Activated CD4-positive, alpha-beta T cell treated with anti-CD3 and anti-CD28 coated beads, Interleukin-2, amount 10 ng/mL, durations not matched to agents 24 days and 14 days (primary cell): ENCODE measurements around the gene SPTY2D1. TPM values are rescaled to one million over a fixed set of nuclear protein-coding genes. Genes with fewer than 3 reads are reported as not detected.
"Not testable (repeated sequence)": the region's sequence is repeated elsewhere in the genome, so short reads cannot be mapped to it uniquely, and the experiment has no call there.

Experiments
- DNase-seq: peaks from one replicate; pipeline ENCODE4 v3.0.0; 2022
- H3K27ac Mint-ChIP-seq: one replicate; pipeline ENCODE4 v1.8.0; 2022; ENCODE audit warnings: mild to moderate bottlenecking, mixed read lengths
- H3K27me3 Mint-ChIP-seq: one replicate; pipeline ENCODE4 v1.8.0; 2022; ENCODE audit warnings: mixed read lengths
- H3K36me3 Mint-ChIP-seq: one replicate; pipeline ENCODE4 v1.8.0; 2022; ENCODE audit warnings: low read depth, mild to moderate bottlenecking, mixed read lengths
- H3K4me1 Mint-ChIP-seq: one replicate; pipeline ENCODE4 v1.8.0; 2021; ENCODE audit warnings: mixed read lengths
- H3K4me3 Mint-ChIP-seq: one replicate; pipeline ENCODE4 v1.8.0; 2022; ENCODE audit warnings: mild to moderate bottlenecking, moderate library complexity, mixed read lengths
- H3K9me3 Mint-ChIP-seq: one replicate; pipeline ENCODE4 v1.8.0; 2021; ENCODE audit warnings: mixed read lengths
- intact Hi-C: fragments of 100-400 bp; cut with micrococcal nuclease; formaldehyde crosslinking; loops from one replicate; pipeline ENCODE4 v1.15.1; 2023
- total RNA-seq: library from RNA; stranded (reverse); gene quantifications from 2 replicates; pipeline ENCODE4 v1.2.3, GENCODE V29; 2022

Gene SPTY2D1
- total RNA-seq, 1 donor from 2014 or later, result 22.8 TPM

- no peak overlapping the region for H3K27ac Mint-ChIP-seq
- no peaks in the 10 kb centered on the region for H3K36me3 Mint-ChIP-seq
- intact Hi-C loops, result loop anchor here (2.0 kb wide), 1 partner anchor 16 kb away; the partner anchor contains the start of gene SPTY2D1
- no peak overlapping the region for H3K4me3 Mint-ChIP-seq
- no peak for DNase-seq
- H3K4me1 Mint-ChIP-seq, result peaks cover 8% of the 10 kb centered on the region
- H3K9me3 Mint-ChIP-seq, result no peaks in the 10 kb centered on the region
- no peaks in the 10 kb centered on the region for H3K27me3 Mint-ChIP-seq
Measured at GRCh38 chr11:18650353-18650752, 16.2 kb upstream of the SPTY2D1 start.

- peaks cover 22% of the 10 kb centered on the region for H3K27me3 Mint-ChIP-seq
- H3K27ac Mint-ChIP-seq, intact Hi-C loops, H3K9me3 Mint-ChIP-seq, H3K4me3 Mint-ChIP-seq, H3K4me1 Mint-ChIP-seq, DNase-seq, H3K36me3 Mint-ChIP-seq: not testable (repeated sequence)
Measured at GRCh38 chr11:18643034-18643433, 8.9 kb upstream of the SPTY2D1 start.

GRCh38 chr11:18641677-18642076 lies 7.5 kb upstream of the SPTY2D1 start:
- intact Hi-C loops, result no loop called here
- Mint-ChIP-seq H3K27ac (no peak overlapping the region), H3K4me3 (no peak overlapping the region), H3K4me1 (no peaks in the 10 kb centered on the region), H3K27me3 (peaks cover 22% of the 10 kb centered on the region), H3K36me3 (no peaks in the 10 kb centered on the region), H3K9me3 (no peaks in the 10 kb centered on the region)
- no peak for DNase-seq

GRCh38 chr11:18633256-18634139 lies 644 bp downstream of the SPTY2D1 start:
- no peaks in the 10 kb centered on the region for H3K27me3 Mint-ChIP-seq
- peak; percentile 63 for DNase-seq
- no peaks in the 10 kb centered on the region for H3K9me3 Mint-ChIP-seq
- peak overlapping the region; percentile 98 for H3K27ac Mint-ChIP-seq
- intact Hi-C loops, result loop anchor here (1.0 to 10.0 kb wide), 10 partner anchors 17 to 389 kb away; partner anchors contain the start of genes GTF2H1, HPS5, LDHA and SAA2
- H3K36me3 Mint-ChIP-seq, result peaks cover 6% of the 10 kb centered on the region
- peaks cover 25% of the 10 kb centered on the region for H3K4me1 Mint-ChIP-seq
- peak overlapping the region; percentile 93 for H3K4me3 Mint-ChIP-seq

- no peak for DNase-seq
- intact Hi-C loops, result loop anchor here (10.0 kb wide), 1 partner anchor 388 kb away; the partner anchor contains the start of gene SAA2
- Mint-ChIP-seq H3K4me1 (peaks cover 28% of the 10 kb centered on the region), H3K27ac (peak overlapping the region; percentile 98), H3K27me3 (no peaks in the 10 kb centered on the region), H3K4me3 (peak overlapping the region; percentile 93), H3K9me3 (no peaks in the 10 kb centered on the region), H3K36me3 (peaks cover 7% of the 10 kb centered on the region)
Measured at GRCh38 chr11:18632841-18633240, 1.3 kb downstream of the SPTY2D1 start.

- Mint-ChIP-seq H3K4me1 (peaks cover 26% of the 10 kb centered on the region), H3K9me3 (no peaks in the 10 kb centered on the region), H3K4me3 (no peak overlapping the region), H3K27me3 (no peaks in the 10 kb centered on the region), H3K36me3 (peaks cover 20% of the 10 kb centered on the region), H3K27ac (no peak overlapping the region)
- intact Hi-C loops, result no loop called here
- no peak for DNase-seq
Measured at GRCh38 chr11:18624161-18624560, 10.0 kb downstream of the SPTY2D1 start.

GRCh38 chr11:18623707-18624106 lies 10.4 kb downstream of the SPTY2D1 start:
- no peak overlapping the region for H3K4me3 Mint-ChIP-seq
- DNase-seq, result no peak
- H3K36me3 Mint-ChIP-seq, result peaks cover 20% of the 10 kb centered on the region
- intact Hi-C loops, result no loop called here
- no peaks in the 10 kb centered on the region for H3K9me3 Mint-ChIP-seq
- no peaks in the 10 kb centered on the region for H3K27me3 Mint-ChIP-seq
- H3K27ac Mint-ChIP-seq, result no peak overlapping the region
- peaks cover 31% of the 10 kb centered on the region for H3K4me1 Mint-ChIP-seq

- Mint-ChIP-seq H3K27me3 (no peaks in the 10 kb centered on the region), H3K27ac (peak overlapping the region; percentile 67), H3K9me3 (peaks cover 6% of the 10 kb centered on the region), H3K4me1 (peaks cover 55% of the 10 kb centered on the region), H3K36me3 (peaks cover 33% of the 10 kb centered on the region), H3K4me3 (peak overlapping the region; percentile 80)
- DNase-seq, result no peak
- intact Hi-C loops, result loop anchor here (2.0 to 5.0 kb wide), 4 partner anchors 40 to 511 kb away; partner anchors contain the start of genes GTF2H1, HPS5 and SAAL1
Measured at GRCh38 chr11:18618342-18619025, 15.7 kb downstream of the SPTY2D1 start.

GRCh38 chr11:18617688-18618341 lies 16.3 kb downstream of the SPTY2D1 start:
- DNase-seq, result peak; percentile 89
- Mint-ChIP-seq H3K4me1 (peaks cover 55% of the 10 kb centered on the region), H3K4me3 (peak overlapping the region; percentile 80), H3K9me3 (peaks cover 6% of the 10 kb centered on the region), H3K27me3 (no peaks in the 10 kb centered on the region), H3K27ac (peak overlapping the region; percentile 67), H3K36me3 (peaks cover 39% of the 10 kb centered on the region)
- intact Hi-C loops, result loop anchor here (2.0 to 5.0 kb wide), 4 partner anchors 39 to 511 kb away; partner anchors contain the start of genes GTF2H1, HPS5 and SAAL1

GRCh38 chr11:18615628-18616392 lies 18.3 kb downstream of the SPTY2D1 start:
- H3K4me1 Mint-ChIP-seq, result peaks cover 44% of the 10 kb centered on the region
- intact Hi-C loops, result loop anchor here (1.0 to 5.0 kb wide), 5 partner anchors 18 to 509 kb away; partner anchors contain the start of genes GTF2H1, HPS5, SAAL1 and SPTY2D1
- peaks cover 6% of the 10 kb centered on the region for H3K9me3 Mint-ChIP-seq
- H3K27me3 Mint-ChIP-seq, result no peaks in the 10 kb centered on the region
- DNase-seq, result no peak
- peaks cover 50% of the 10 kb centered on the region for H3K36me3 Mint-ChIP-seq
- H3K27ac Mint-ChIP-seq, result peak overlapping the region; percentile 85
- peak overlapping the region; percentile 77 for H3K4me3 Mint-ChIP-seq

- DNase-seq, result no peak
- Mint-ChIP-seq H3K27ac (no peak overlapping the region), H3K36me3 (peaks cover 54% of the 10 kb centered on the region), H3K4me1 (peaks cover 39% of the 10 kb centered on the region), H3K4me3 (no peak overlapping the region), H3K27me3 (no peaks in the 10 kb centered on the region), H3K9me3 (peaks cover 6% of the 10 kb centered on the region)
- intact Hi-C loops, result loop anchor here (5.0 kb wide), 3 partner anchors 58 to 507 kb away; partner anchors contain the start of genes GTF2H1, HPS5 and SAAL1
Measured at GRCh38 chr11:18614667-18615066, 19.5 kb downstream of the SPTY2D1 start.

GRCh38 chr11:18612394-18612793 lies 21.7 kb downstream of the SPTY2D1 start:
- Mint-ChIP-seq H3K36me3 (peaks cover 61% of the 10 kb centered on the region), H3K27ac (no peak overlapping the region)
- intact Hi-C loops, result no loop called here

GRCh38 chr11:18611196-18611595 lies 22.9 kb downstream of the SPTY2D1 start:
- H3K27ac Mint-ChIP-seq, result no peak overlapping the region
- intact Hi-C loops, result no loop called here
- H3K4me3 Mint-ChIP-seq, result no peak overlapping the region
- peaks cover 65% of the 10 kb centered on the region for H3K36me3 Mint-ChIP-seq
- peaks cover 6% of the 10 kb centered on the region for H3K9me3 Mint-ChIP-seq
- DNase-seq, result no peak
- no peaks in the 10 kb centered on the region for H3K27me3 Mint-ChIP-seq
- peaks cover 12% of the 10 kb centered on the region for H3K4me1 Mint-ChIP-seq

More at GRCh38 chr11:18612394-18612793, 21.7 kb downstream of the SPTY2D1 start:
- no peak for DNase-seq
- Mint-ChIP-seq H3K4me3 (no peak overlapping the region), H3K27me3 (no peaks in the 10 kb centered on the region), H3K4me1 (peaks cover 20% of the 10 kb centered on the region), H3K9me3 (peaks cover 6% of the 10 kb centered on the region)
